NCI-H526 (cell line): ENCODE measurements around the gene OR2G2.

Experiments used
- DNase-seq, 2 experiments: peaks; one replicate each; lab custom pipeline; 2025; lab: John Stamatoyannopoulos, UW

Gene OR2G2, protein sequence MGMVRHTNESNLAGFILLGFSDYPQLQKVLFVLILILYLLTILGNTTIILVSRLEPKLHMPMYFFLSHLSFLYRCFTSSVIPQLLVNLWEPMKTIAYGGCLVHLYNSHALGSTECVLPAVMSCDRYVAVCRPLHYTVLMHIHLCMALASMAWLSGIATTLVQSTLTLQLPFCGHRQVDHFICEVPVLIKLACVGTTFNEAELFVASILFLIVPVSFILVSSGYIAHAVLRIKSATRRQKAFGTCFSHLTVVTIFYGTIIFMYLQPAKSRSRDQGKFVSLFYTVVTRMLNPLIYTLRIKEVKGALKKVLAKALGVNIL

DNA sequence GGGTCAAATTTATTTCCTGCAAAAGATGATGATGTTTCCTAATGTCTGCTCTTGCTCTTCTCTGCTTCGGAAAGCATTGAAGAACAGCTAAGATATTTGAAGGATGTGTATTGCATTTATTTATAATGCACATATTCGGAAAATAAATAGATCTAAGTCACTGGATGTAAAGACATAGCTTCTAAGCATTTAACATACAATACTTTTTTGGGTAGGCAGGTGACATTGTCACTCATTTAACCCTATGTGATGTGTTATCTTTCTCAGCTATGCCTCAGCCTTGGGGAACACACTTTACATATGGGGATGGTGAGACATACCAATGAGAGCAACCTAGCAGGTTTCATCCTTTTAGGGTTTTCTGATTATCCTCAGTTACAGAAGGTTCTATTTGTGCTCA lies at the start of gene OR2G2:
TSS of gene OR2G2 (plus strand) at position 301 of the 400 bp plus-strand sequence. CDS start at position 301, 0 bp downstream.
- DNase-seq, result no peak

DNA sequence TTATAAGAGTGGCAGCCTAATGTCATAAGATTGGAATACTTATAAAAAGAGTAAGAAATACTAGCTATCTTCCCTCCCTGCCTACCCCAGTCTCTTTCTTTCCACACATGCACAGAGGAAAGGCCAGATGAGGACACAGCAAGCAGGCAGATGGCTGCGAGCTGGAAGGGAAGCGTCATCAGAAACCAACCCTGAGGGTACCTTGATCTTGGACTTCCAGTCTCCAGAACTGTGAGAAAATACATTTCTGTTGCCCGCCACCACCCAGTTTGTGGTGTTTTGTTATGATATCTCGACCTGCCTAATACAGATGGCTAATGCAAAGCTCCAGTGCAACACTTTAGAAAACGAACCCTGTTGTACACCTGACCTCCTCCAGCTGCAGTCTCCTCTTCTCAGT lies 49.6 kb upstream of the OR2G2 start:
- DNase-seq, result no peak

DNA sequence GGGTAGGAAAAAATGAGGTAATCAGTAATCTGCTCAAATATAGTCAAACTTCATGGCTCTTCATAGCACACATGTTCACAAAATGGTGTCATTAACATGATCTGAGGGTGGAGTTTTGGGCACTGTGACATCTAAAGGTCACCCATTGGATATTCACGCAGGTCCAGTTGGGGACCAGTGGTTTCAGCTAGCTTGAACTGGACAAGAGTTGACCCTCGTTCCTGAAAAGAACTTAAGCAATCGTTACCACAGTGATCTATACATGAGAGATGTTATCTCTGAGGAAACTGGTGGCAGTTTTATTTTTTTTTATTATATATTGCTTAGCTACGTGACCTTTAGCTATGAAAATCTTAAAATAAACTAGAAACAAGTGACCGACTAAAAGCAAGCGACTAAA lies 48.9 kb upstream of the OR2G2 start:
- DNase-seq, result no peak

DNA sequence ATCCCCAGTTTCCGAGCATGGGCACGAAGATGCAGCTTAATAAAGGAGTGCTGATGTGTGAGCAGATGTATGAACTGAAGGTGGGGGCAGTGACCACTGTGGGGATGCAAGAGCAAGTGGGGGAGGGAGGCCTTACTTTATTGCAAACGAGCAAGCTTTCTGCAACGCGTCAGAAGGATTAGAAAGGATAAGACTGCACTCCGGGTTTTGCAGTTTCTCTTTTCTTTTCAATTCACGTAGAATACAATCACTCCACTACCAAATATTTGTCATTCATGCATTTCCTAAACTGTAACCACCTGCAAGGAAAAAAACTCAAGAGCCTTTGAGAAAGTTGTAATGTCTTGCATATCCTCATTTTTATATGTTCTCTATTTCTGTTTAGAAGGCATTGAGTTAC lies 47.6 kb upstream of the OR2G2 start:
- DNase-seq, result no peak

DNA sequence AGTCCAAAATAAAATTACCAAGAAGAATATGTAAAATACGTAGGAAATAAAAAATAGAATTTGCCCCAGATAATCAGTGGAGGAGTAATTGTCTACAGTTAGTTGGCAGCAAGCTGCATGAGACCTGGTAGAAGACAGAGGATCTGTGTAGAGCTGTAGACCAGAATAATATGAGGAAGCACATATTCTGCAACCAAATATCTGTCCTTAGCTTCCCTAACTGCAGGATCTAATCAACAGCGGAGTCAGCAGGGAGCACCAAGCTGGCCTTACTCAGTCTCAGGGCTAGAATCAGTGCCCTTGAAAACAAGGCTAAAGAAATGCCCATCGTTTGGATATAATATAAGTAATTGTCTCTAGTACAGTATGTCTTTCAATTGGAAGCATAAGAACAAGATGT lies 45.3 kb upstream of the OR2G2 start:
- no peak for DNase-seq

DNA sequence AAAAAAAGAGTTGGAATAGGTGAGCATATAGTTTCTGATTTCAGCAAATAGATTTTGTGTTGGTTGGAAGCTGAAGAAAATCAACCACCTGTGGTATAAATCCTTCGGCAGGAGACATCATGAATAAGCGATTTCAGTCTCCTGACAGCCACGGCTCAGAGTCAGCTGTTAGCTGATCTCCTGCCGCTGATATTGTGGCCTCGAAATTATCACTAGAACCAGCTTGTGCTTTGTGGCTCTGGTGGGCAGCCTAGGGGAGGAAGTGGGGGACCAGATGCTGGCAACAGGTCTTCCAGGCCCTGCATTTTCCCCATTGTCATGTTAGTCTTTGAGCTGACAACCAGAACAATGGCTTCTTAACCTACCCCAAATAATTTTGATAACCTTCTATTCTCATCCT lies 40.1 kb upstream of the OR2G2 start:
- no peak for DNase-seq

DNA sequence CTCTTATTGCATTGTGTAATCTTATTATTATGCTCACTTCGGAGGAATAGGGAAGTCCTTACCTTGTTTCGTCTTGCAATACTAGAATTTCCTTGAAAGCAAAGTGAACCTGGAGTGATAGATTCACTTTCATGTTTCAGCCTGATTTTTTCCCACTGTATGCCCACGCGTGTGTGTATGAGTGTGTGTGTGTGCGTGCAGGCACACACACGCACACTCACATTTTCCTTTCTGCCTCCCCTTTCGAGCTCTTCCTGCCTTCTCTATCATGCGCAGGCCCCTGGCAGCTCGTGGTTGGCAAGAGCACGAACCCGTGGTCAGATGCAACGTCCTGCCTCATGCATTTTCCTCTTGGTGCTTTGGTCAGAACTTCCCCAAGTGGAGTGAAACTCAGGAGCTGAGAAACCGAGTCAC lies 39.4 kb upstream of the OR2G2 start, which contains the start of gene GCSAML:
TSS of gene GCSAML (plus strand) at position 366 of the 414 bp plus-strand sequence. CDS start 58 bp downstream, outside the sequence.
- DNase-seq, result no peak

DNA sequence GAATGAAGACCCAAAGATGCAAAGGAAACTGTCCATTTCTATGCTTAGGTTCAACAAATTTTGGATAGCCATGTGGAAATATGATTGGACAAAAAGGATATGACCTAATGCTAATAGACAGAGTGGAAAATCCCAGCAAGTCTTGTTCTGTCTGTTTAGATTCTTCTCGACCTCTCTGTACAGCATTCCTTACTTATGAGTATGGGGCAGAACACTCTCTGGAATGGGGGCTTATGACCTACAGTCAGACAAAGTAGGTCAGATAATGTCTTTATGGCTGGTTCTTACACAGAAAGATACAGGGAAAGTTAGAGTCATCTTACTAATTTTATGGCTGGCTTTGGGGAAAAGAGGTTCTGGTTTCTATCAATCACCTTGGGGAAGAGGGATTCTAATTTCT lies 36.4 kb upstream of the OR2G2 start:
- no peak for DNase-seq

DNA sequence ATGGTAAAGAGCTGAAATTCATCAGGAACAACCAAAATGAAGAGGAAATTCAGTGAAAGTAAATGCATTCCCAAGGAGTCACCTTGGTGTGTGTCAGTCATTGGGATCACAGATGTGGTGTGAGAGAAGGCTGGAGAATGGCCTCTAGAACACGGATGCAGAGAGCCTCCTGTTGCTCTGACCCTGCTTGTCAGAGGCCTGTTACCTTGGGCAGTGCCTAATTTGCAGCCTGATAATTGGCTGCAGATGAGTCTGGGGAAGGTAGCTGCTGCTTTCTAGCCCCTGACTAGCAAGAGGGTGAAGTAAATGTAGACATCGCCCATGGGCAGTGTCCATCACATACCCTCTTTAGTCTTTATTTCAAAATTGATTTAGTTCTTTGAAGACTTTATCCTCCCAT lies 35.9 kb upstream of the OR2G2 start:
- DNase-seq, result no peak

DNA sequence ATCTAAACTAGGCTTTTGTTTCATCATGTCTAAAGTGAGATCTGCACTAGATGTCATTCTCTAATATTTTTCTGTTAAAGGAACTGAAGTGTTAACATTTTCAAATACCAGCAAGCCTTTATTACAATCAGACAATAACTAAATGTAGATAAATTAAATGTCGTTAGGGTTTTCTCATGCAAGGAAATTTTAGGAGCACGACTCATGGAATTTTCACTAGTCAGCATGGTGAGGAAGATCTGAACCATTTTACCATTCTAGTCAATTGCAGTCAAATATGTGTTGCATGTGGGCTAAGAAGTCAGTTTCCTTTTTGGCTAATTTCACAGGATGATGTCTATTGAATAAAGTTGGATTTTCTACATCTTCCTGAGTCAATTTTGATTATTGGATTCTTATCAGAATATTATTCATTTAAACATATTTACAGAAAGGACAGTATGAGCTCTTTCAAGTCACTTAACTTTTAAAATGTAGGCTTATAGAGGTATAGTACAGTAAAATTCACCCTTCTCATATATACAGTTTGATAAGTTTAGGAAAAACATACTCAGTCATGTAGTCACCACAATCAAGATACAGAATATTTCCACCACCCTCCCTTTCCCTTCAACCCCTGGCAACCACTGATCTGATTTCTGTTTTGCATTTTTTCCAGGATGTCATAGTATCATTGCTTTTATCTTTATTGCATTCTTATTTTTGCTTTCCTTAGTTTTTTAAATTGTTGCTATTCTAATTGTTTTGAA lies 30.1 kb upstream of the OR2G2 start:
- no peak for DNase-seq

DNA sequence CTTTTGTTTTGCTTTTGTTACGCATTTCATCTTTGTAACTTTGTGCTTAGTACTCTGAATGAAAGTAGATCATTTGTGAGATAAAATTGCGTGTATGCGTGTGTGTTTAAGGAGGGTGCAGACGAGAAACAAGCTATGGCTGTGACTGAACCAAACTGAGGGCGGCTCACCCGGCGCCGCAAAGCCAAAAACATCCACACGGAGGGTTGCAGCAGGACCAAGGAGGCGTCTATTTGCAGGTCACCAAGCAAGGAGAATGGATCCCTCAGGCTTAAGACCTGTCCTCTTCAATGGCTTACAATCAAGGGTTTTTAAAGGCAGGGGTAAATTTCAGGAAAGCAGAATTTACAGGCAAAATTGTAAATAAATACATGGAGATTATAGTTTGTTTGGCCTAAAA lies 26.4 kb upstream of the OR2G2 start:
- no peak for DNase-seq

DNA sequence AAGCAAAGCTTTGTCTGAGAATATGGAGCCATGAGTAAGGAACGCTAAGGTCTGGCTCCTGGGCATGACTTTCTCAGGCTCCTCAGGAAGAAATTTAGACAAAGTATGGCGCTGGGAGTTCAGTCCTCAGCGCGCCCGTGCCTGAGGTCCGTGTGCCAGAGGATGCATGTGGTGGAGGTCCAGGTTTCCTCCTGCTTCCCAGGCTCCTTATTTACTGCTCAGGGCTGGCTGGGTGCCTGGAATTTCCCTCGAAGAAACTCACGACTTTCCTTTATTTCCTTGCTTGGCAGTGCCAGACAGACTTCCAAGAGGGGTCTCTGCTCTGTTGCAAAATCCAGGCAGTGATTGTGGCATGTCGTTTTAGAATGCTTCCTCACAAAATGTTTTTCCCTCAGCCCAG lies 26.0 kb upstream of the OR2G2 start:
- no peak for DNase-seq

DNA sequence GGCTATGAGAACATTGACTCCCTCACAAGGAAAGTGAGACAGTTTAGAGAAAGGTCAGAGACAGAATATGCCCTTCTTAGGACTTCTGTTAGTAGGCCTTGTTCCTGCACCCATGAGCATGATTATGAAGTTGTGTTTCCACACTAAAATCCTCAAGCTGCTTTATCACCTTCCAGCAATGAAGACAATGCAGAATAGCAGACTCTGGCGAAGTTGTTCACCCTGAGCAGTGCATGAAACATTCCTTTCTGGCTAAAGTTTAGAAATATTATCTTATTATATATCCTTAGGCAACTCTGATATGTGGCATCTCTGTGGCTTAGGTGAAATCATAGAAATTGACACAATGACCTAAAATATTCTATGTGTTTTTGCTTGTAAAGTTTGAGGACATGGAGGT lies 13.9 kb upstream of the OR2G2 start:
- no peak for DNase-seq

DNA sequence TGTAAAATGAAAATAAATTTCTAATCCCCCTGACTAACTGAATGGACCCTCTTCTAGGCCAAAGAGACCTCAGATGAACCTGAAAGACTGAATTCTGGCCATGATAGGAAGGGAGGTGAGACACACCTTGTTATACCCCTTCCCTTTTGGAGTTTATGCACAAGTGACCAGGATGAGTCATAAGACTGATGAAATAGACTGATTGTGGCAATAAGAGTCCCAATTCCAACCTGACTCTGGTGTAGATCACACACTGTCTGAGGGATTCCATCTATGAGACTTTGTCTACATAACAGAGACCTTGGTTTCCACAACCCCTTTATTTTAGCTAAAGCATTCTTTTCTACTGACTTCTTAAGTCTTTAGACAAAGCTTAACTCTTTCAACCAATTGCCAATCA lies 13.5 kb upstream of the OR2G2 start:
- no peak for DNase-seq

DNA sequence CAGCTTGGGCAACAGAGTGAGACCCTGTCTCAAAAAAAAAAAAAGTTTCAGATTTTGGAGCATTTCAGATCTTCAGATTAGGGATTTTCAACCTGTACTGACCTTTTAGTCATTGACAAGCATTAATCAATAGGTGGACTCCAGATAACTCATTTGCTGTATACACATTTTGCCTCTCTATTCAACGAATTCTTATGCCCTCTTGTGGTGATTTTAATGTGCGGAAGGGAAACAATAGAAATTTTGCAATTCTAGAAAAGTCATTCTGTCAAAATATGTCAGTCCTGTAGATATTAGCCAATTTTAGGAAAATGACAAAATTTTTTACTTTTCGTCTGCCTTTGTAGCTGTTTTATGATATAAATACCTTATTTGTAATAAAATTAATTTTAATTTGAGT lies 11.6 kb upstream of the OR2G2 start:
- peak in 1 of 2 experiments; percentile 8 for DNase-seq

DNA sequence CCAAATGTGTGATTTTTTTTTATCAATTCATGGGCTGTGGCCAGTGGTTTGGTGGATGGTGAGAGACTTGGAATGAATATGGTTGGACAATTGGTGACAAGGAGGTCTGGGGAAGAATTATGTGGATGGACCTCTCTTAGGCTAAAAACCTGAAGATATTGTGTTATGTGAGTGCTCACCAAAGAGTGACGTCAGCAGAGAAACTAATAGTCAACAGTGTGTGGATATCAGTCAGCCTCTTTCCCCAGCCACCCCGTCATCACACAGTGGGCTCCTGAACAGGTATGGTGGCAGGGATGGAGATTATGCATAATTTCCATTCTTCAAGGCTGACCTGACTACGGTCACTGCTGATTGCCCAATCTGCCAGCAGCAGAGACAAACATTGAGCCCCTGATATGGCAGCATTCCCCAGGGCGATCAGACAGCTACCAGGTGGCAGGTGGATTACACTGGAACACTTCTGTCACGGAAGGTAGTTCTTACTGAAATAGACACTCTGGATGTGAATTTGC lies 9.2 kb upstream of the OR2G2 start:
- no peak for DNase-seq

DNA sequence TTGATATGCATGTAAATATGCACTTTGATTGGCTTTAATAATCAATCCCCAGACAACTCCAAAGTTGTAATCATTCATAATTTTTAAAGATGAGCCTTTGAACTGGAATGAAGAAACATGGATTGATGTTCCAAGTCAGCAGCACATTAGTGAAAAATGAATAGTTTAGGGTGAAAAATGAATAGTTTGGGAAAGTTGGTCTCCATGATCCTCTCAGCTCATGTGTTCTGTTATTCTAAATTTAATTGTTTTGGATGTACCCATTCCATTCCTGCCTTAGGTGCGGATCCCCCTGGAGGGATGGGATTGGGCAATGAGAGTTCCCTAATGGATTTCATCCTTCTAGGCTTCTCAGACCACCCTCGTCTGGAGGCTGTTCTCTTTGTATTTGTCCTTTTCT lies 17.1 kb downstream of the OR2G2 start, which contains the start of gene OR2G3:
TSS of gene OR2G3 (plus strand) at position 301 of the 400 bp plus-strand sequence. CDS start at position 301, 0 bp downstream.
- DNase-seq, result no peak

DNA sequence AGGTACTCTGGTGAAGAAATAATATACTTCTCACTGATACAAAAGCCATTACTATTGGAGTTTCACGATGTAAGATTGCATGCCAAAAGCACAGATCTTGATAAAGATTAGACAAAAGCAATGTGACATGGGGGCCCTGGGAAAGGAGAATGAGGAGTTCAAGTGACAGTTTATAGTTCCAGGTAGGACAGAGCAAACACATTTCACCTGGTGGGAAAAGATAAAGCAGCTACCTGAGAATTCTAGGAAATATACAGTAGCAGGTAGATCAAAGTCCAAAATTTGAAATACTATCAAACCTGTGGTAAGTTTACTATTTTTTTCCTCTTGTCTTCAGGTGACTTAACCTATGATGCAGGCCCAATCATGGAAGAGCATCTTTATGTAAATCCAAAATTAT lies 25.2 kb downstream of the OR2G2 start:
- DNase-seq, result no peak

DNA sequence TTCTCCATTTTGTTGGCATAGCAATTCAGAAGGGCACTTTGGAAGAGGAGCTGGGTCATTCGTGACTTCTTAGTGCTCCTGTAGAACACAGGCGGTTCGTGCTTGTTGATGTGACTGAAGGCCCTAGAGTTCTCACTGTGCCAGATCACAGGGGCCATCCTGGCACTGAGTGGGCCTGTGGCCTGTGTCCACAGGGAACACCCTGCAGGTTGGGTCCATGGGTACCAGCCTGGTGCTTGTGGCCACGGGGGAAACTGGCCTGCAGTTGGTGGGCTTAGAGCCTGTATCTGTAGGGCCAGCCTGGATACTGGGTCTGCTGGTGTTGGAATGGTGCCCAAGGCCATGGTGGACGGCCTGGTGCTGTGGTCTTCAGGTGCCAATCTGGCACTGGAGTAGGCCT lies 26.5 kb downstream of the OR2G2 start:
- no peak for DNase-seq

DNA sequence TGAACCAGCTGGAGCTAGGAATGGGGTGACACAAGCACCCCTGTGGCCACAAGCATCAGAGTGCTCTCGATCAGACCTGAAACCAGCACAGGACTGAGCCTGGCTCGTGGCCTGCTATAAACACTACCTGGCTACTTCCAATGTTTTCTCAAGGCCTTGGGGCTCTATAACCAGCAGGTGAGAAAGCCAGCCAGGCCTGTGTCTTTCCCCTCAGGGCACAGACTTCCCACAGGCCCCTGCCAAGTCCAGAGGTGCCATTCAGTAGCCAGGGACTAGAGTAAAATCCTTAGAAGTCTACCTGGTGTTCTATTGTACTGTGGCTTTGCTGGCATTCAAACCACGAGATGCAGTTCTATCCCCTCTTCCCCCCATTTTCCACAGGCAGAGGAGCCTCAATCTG lies 39.8 kb downstream of the OR2G2 start:
- DNase-seq, result no peak

DNA sequence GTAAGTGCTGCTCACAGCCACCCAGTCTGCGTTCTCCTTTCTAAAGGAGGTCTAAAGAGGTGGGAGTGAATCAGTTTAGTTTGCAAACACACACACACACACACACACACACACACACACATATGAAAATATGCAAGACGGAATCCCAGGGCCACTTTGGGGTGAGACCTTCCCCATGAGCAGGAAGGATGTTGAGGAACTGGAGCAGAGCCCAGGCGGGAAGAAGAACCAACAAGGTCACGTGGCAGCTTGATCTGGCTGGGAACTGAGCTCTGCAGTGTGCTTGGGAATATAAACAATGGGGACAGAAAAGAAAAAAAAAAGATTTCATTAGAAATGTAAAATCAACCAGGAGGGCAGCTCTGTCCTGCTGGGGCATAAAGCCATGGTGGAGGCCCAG lies 49.9 kb downstream of the OR2G2 start:
- no peak for DNase-seq

DNA sequence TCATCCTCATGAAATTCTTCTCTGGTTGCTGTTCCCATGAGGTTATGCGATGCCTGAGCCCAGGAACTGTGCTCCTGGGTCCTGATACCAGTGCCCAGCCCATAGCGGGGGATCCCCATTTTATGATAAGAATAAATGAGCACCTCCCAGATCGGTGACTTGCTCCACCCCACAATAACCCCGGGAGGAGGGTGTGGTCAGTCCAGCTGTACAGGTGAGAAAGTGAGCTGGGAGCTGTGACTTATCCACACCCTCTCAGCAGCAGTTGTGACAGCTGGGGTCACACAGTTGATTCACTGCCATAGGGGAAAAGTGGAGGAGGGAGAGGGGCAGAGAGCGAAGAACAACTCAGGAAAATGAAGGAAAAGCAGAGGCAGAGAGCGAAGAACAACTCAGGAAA lies 50.6 kb downstream of the OR2G2 start:
- DNase-seq, result no peak
